HCT116 (cell line): ENCODE data around the gene ESPN. TPM values are rescaled to one million over a fixed set of nuclear protein-coding genes. Genes with fewer than 3 reads are reported as not detected.

Experiments used
- ATAC-seq: fragments of 200-7000 bp; cut with Tn5 transposase; 2 replicates; pipeline ENCODE4 v1.9.1; 2020; ENCODE audit warnings: mild to moderate bottlenecking, moderate library complexity
- BruUV-seq: library from RNA; stranded (reverse); fragments of 400-500 nt; replicated peaks from 2 replicates; lab custom pipeline; 2021; lab: Mats Ljungman, UMichigan
- CTCF ChIA-PET: fragments of 300-600 bp; sonication (Branson Sonifier 250); formaldehyde crosslinking; loops from one replicate; lab custom pipeline; 2021; ENCODE audit warnings: antibody characterized with exemption; lab: Charles Lee
- POLR2A ChIA-PET: fragments of 300-600, 350-600 bp; sonication (Branson Sonifier 250); formaldehyde crosslinking; loops from one replicate; lab custom pipeline; 2021; ENCODE audit warnings: antibody characterized with exemption; lab: Charles Lee
- RAD21 ChIA-PET, 2 experiments: fragments of 300-600 bp; sonication (Branson Sonifier 250); formaldehyde crosslinking; loops; one replicate each; lab custom pipeline; 2023; ENCODE audit warnings: low total read pairs in 2 of 2; ENCODE audit not compliant: uncharacterized antibody in 2 of 2, unreplicated experiment in 2 of 2, low non-redundant PET in 1 of 2; lab: Charles Lee
- DNase-seq: peaks from one replicate; pipeline ENCODE4 v3.0.0-alpha.2; 2010; ENCODE audit warnings: low read depth, low spot score
- H2AFZ ChIP-seq: fragments of 200-600 bp; shearing (Covaris generic), sonication (generic); 2 replicates; pipeline ENCODE4 v1.6.1; 2017; ENCODE audit warnings: low read depth, mixed run types, mixed read lengths, antibody characterized with exemption, low read length; ENCODE audit not compliant: poor library complexity, severe bottlenecking
- H3K27ac ChIP-seq: 2 replicates; pipeline ENCODE4 v1.5.1; 2012; ENCODE audit warnings: low read depth, low read length
- H3K27me3 ChIP-seq: fragments of 200-600 bp; sonication (generic); 2 replicates; pipeline ENCODE4 v1.6.1; 2016; ENCODE audit warnings: mixed run types, low read length, mixed read lengths; ENCODE audit not compliant: insufficient read depth
- H3K36me3 ChIP-seq, 2 experiments: fragments of 200-500 bp in 1 of 2; fragments of 200-600 bp in 1 of 2; sonication (Bioruptor generic) in 1 of 2; sonication (generic) in 1 of 2; 2 replicates each; pipeline versions ENCODE4 v1.5.1 to v1.6.1; 2014 to 2016; ENCODE audit warnings: low read length in 2 of 2, inconsistent platforms in 1 of 2, mixed read lengths in 1 of 2, mixed run types in 1 of 2; ENCODE audit not compliant: insufficient read depth in 2 of 2, control insufficient read depth in 1 of 2
- H3K4me1 ChIP-seq, 2 experiments: fragments of 200-600 bp in 1 of 2; sonication (generic) in 1 of 2; 2 replicates each; pipeline versions ENCODE4 v1.5.1 to v1.6.1; 2012 to 2017; ENCODE audit warnings: low read length in 2 of 2, inconsistent platforms in 1 of 2, mild to moderate bottlenecking in 1 of 2, mixed read lengths in 1 of 2, mixed run types in 1 of 2, moderate library complexity in 1 of 2; ENCODE audit not compliant: insufficient read depth in 2 of 2, control insufficient read depth in 1 of 2
- H3K4me2 ChIP-seq: fragments of 200-600 bp; sonication (generic); 2 replicates; pipeline ENCODE4 v1.6.1; 2017; ENCODE audit warnings: mixed run types, low read length, mixed read lengths
- H3K4me3 ChIP-seq, 2 experiments: fragments of 200-600 bp in 1 of 2; sonication (generic) in 1 of 2; replicated peaks in 1 of 2; 2 replicates each; pipeline ENCODE4 v1.5.1; 2011 to 2016; ENCODE audit warnings: low read length in 2 of 2, control low read depth in 1 of 2, low read depth in 1 of 2, mild to moderate bottlenecking in 1 of 2, mixed read lengths in 1 of 2, mixed run types in 1 of 2
- H3K79me2 ChIP-seq: fragments of 200-600 bp; sonication (generic); 2 replicates; pipeline ENCODE4 v1.6.1; 2017; ENCODE audit warnings: mild to moderate bottlenecking, mixed run types, low read length, moderate library complexity, mixed read lengths; ENCODE audit not compliant: insufficient read depth
- H3K9ac ChIP-seq: fragments of 200-600 bp; sonication (generic); 2 replicates; pipeline ENCODE4 v1.6.1; 2016; ENCODE audit warnings: low read length, mixed read lengths
- H3K9me2 ChIP-seq: fragments of 200-600 bp; sonication (generic), shearing (Covaris generic); 2 replicates; pipeline ENCODE4 v1.6.1; 2017; ENCODE audit warnings: mixed run types, mild to moderate bottlenecking, moderate library complexity; ENCODE audit not compliant: insufficient read depth
- H3K9me3 ChIP-seq, 2 experiments: fragments of 200-500 bp in 1 of 2; fragments of 200-600 bp in 1 of 2; sonication (Bioruptor generic) in 1 of 2; sonication (generic) in 1 of 2; 2 replicates each; pipeline ENCODE4 v1.6.1; 2014 to 2017; ENCODE audit warnings: low read length in 2 of 2, mixed read lengths in 2 of 2, inconsistent platforms in 1 of 2, low read depth in 1 of 2, mild to moderate bottlenecking in 1 of 2, mixed run types in 1 of 2, moderate library complexity in 1 of 2; ENCODE audit not compliant: control insufficient read depth in 1 of 2, insufficient read depth in 1 of 2
- H4K20me1 ChIP-seq: fragments of 200-600 bp; sonication (generic), shearing (Covaris generic); 2 replicates; pipeline ENCODE4 v1.6.1; 2017; ENCODE audit warnings: mixed run types, mild to moderate bottlenecking, moderate library complexity; ENCODE audit not compliant: insufficient read depth
- CTCF ChIP-seq, 3 experiments: fragments of 200-600 bp in 1 of 3; sonication (generic) in 1 of 3; IDR thresholded peaks in 2 of 3; conservative IDR thresholded peaks in 1 of 3; 2 replicates each; pipeline ENCODE4 v1.5.1; 2012 to 2017; ENCODE audit warnings: low read depth in 2 of 3, low read length in 2 of 3, antibody characterized with exemption in 1 of 3, borderline replicate concordance in 1 of 3, control low read depth in 1 of 3, mild to moderate bottlenecking in 1 of 3, mixed read lengths in 1 of 3, mixed run types in 1 of 3, moderate library complexity in 1 of 3; ENCODE audit not compliant: insufficient read depth in 1 of 3
- POLR2AphosphoS5 ChIP-seq: IDR thresholded peaks from 2 replicates; pipeline ENCODE4 v1.6.1; 2011; ENCODE audit warnings: mild to moderate bottlenecking, low read depth, low read length, moderate library complexity
- SP1 ChIP-seq: IDR thresholded peaks from 2 replicates; pipeline ENCODE4 v1.6.1; 2012; ENCODE audit warnings: low read depth
- YY1 ChIP-seq: IDR thresholded peaks from 2 replicates; pipeline ENCODE4 v1.6.1; 2011; ENCODE audit warnings: low read length, low read depth, moderate library complexity, mild to moderate bottlenecking; ENCODE audit not compliant: insufficient replicate concordance; ENCODE audit errors: extremely low read depth
- intact Hi-C: fragments of 100-400 bp; cut with micrococcal nuclease; formaldehyde crosslinking; loops from 2 replicates; pipeline ENCODE4 v1.10.0; 2022
- total RNA-seq: library from RNA; stranded (reverse); gene quantifications from one replicate; pipeline ENCODE4 v1.2.1, GENCODE V29; 2021; ENCODE audit not compliant: unreplicated experiment
- TF ChIP-seq, protein P1 (sequence below): IDR thresholded peaks from 2 replicates; pipeline ENCODE4 v1.6.1; 2011; ENCODE audit warnings: mild to moderate bottlenecking, low read length, moderate library complexity; ENCODE audit not compliant: insufficient replicate concordance; ENCODE audit errors: extremely low read depth
- TF ChIP-seq, protein P2 (sequence below): IDR thresholded peaks from 2 replicates; pipeline ENCODE4 v1.6.1; 2012
- TF ChIP-seq, protein P3 (sequence below): IDR thresholded peaks from 2 replicates; pipeline ENCODE4 v1.6.1; 2012

The ESPN gene
- total RNA-seq, 1 experiment from 2014 or later, result 114 TPM

GRCh38 chr1:6421266-6421665 lies 3.3 kb upstream of the ESPN start:
- peak overlapping the region; percentile 71; the same call in 1 of the 2 replicates for H3K9ac ChIP-seq

GRCh38 chr1:6423321-6423999 lies 1.1 kb upstream of the ESPN start:
- no peak for TF ChIP-seq SP1
- TF ChIP-seq, protein P1, sequence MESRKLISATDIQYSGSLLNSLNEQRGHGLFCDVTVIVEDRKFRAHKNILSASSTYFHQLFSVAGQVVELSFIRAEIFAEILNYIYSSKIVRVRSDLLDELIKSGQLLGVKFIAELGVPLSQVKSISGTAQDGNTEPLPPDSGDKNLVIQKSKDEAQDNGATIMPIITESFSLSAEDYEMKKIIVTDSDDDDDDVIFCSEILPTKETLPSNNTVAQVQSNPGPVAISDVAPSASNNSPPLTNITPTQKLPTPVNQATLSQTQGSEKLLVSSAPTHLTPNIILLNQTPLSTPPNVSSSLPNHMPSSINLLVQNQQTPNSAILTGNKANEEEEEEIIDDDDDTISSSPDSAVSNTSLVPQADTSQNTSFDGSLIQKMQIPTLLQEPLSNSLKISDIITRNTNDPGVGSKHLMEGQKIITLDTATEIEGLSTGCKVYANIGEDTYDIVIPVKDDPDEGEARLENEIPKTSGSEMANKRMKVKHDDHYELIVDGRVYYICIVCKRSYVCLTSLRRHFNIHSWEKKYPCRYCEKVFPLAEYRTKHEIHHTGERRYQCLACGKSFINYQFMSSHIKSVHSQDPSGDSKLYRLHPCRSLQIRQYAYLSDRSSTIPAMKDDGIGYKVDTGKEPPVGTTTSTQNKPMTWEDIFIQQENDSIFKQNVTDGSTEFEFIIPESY, result peak; percentile 46
- TF ChIP-seq, protein P2, sequence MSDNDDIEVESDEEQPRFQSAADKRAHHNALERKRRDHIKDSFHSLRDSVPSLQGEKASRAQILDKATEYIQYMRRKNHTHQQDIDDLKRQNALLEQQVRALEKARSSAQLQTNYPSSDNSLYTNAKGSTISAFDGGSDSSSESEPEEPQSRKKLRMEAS, result no peak
- peak; percentile 54 for TF ChIP-seq YY1
- peak in 2 of 3 experiments; percentile 90 to 95; a peak in 4 of 6 replicates for TF ChIP-seq CTCF (IDR thresholded peaks at IDR 0.05 in 2 of 3, conservative IDR thresholded peaks at IDR 0.05 in 1 of 3; ENCODE audit: borderline replicate concordance in 1 of 3, insufficient read depth in 1 of 3, low read depth in 2 of 3, low read length in 2 of 3)
- TF ChIP-seq POLR2AphosphoS5, result peak; percentile 40; the same call in 1 of the 2 replicates
- H3K4me3 ChIP-seq, result peak overlapping the region; percentile 62 to 76
- peak overlapping the region; percentile 3 for H2AFZ ChIP-seq
- no peaks in the 10 kb centered on the region for H3K9me3 ChIP-seq
- H3K9ac ChIP-seq, result peak overlapping the region; percentile 73
- ChIA-PET POLR2A (interaction anchor here (0.6 to 2.2 kb wide), 7 partner anchors 9 to 1490 kb away, joined by 3 to 13 read pairs (median 6); partner anchors contain the start of genes ACOT7 and PLEKHG5), CTCF (interaction anchor here (0.6 to 3.5 kb wide), 29 partner anchors 9 to 223 kb away, joined by 3 to 105 read pairs (median 5); partner anchors contain the start of genes ACOT7, ICMT, PLEKHG5 and RNF207), RAD21 (interaction anchor here (1.4 to 1.6 kb wide), 3 partner anchors 14 to 17 kb away, joined by 4 to 11 read pairs (median 9); no protein-coding TSS in a partner anchor)
- BruUV-seq, result no TSS peak
- H3K36me3 ChIP-seq, result no peaks in the 10 kb centered on the region
- H4K20me1 ChIP-seq, result no peaks in the 10 kb centered on the region
- H3K4me1 ChIP-seq, result peaks cover 65 to 89% of the 10 kb centered on the region in 2 experiments
- H3K79me2 ChIP-seq, result peaks cover 11% of the 10 kb centered on the region; the same call in 1 of the 2 replicates
- H3K4me2 ChIP-seq, result peak overlapping the region; percentile 83
- peak; percentile 50 for ATAC-seq
- H3K27me3 ChIP-seq, result no peaks in the 10 kb centered on the region
- intact Hi-C loops, result loop anchor here (1.0 kb wide), 1 partner anchor 15 kb away; no protein-coding TSS in a partner anchor
- DNase-seq, result peak; percentile 80
- peak overlapping the region; percentile 37 for H3K27ac ChIP-seq
- H3K9me2 ChIP-seq, result no peaks in the 10 kb centered on the region

More at GRCh38 chr1:6421266-6421665, 3.3 kb upstream of the ESPN start:
- Histone ChIP-seq H3K27ac (no peak overlapping the region), H3K79me2 (peaks cover 6% of the 10 kb centered on the region; the same call in 1 of the 2 replicates), H3K9me3 (no peaks in the 10 kb centered on the region), H3K4me2 (peak overlapping the region; percentile 97), H3K4me1 (peaks cover 44 to 87% of the 10 kb centered on the region in 2 experiments), H3K4me3 (no peak overlapping the region), H2AFZ (no peak overlapping the region), H4K20me1 (no peaks in the 10 kb centered on the region), H3K36me3 (no peaks in the 10 kb centered on the region), H3K27me3 (no peaks in the 10 kb centered on the region), H3K9me2 (no peaks in the 10 kb centered on the region)
- intact Hi-C loops, result no loop called here
- no TSS peak for BruUV-seq
- no peak for DNase-seq
- no peak for ATAC-seq
- ChIA-PET RAD21 (no interaction called here), POLR2A (no interaction called here), CTCF (interaction anchor here (1.4 to 3.5 kb wide), 2 partner anchors 18 to 175 kb away, joined by 3 to 105 read pairs; no protein-coding TSS in a partner anchor)
- TF ChIP-seq, protein P3, sequence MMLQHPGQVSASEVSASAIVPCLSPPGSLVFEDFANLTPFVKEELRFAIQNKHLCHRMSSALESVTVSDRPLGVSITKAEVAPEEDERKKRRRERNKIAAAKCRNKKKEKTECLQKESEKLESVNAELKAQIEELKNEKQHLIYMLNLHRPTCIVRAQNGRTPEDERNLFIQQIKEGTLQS, result no peak
